Upper lobe of left lung (tissue), 6 donors: ENCODE data around the gene ADGRD1. TPM values are rescaled to one million over a fixed set of nuclear protein-coding genes. Genes with fewer than 3 reads are reported as not detected.

Experiments used
- ATAC-seq, 2 donors: fragments of 200-7000 bp; cut with Tn5 transposase; one replicate each; pipeline ENCODE4 v1.9.1; 2022; ENCODE audit warnings: mild to moderate bottlenecking in 2 of 2, moderate library complexity in 2 of 2; ENCODE audit not compliant: low FRiP score in 2 of 2
- DNase-seq, 2 donors: peaks; one replicate each; pipeline ENCODE4 v3.0.0-alpha.2; 2019 to 2020
- H3K27ac ChIP-seq, 4 donors: fragments of 200-600 bp; sonication (generic); one replicate each; pipeline ENCODE4 v1.5.1; 2016 to 2019
- H3K27me3 ChIP-seq, 4 donors: fragments of 200-600 bp; sonication (generic); one replicate each; pipeline ENCODE4 v1.5.1; 2017 to 2019
- H3K36me3 ChIP-seq, 4 donors: fragments of 200-600 bp; sonication (generic); one replicate each; pipeline ENCODE4 v1.5.1; 2016 to 2019
- H3K4me1 ChIP-seq, 4 donors: fragments of 200-600 bp; sonication (generic); one replicate each; pipeline ENCODE4 v1.5.1; 2018 to 2019
- H3K4me3 ChIP-seq, 4 donors: fragments of 200-600 bp; sonication (generic); one replicate each; pipeline ENCODE4 v1.5.1; 2017 to 2019; ENCODE audit warnings: mild to moderate bottlenecking in 2 of 4, moderate library complexity in 1 of 4
- H3K9me3 ChIP-seq, 4 donors: fragments of 200-600 bp; sonication (generic); one replicate each; pipeline ENCODE4 v1.5.1; 2018 to 2019
- EP300 ChIP-seq, 4 donors: sonication (generic); formaldehyde crosslinking; IDR thresholded peaks; one replicate each; pipeline ENCODE4 v1.5.1; 2017; ENCODE audit warnings: antibody characterized with exemption in 4 of 4, control low read depth in 2 of 4
- POLR2A ChIP-seq, 4 donors: fragments of 450-650 bp; IDR thresholded peaks; one replicate each; pipeline ENCODE4 v1.5.1; 2016 to 2017; ENCODE audit warnings: antibody characterized with exemption in 4 of 4, mild to moderate bottlenecking in 2 of 4
- POLR2AphosphoS5 ChIP-seq, 2 donors: sonication (generic); formaldehyde crosslinking; IDR thresholded peaks; one replicate each; pipeline ENCODE4 v1.5.1; 2017; ENCODE audit warnings: antibody characterized with exemption in 2 of 2
- WGBS, 2 donors: methylation state at CpG; one replicate each; pipeline ENCODE4 v1.1.5; 2017 to 2018; 5-methylcytosine and 5-hydroxymethylcytosine counted together
- total RNA-seq, 6 donors: library from RNA; depleted of rRNA in 4 of 6; stranded (reverse); fragments of >200 nt in 4 of 6; gene quantifications; one replicate each; pipeline versions ENCODE4 v1.1.0 to v1.2.1, GENCODE V29; 2016 to 2021
- TF ChIP-seq, protein P1 (sequence below), 6 experiments: fragments of 450-650 bp in 4 of 6; fragments of 200-600 bp in 2 of 6; sonication (generic) in 2 of 6; IDR thresholded peaks; one replicate each; pipeline ENCODE4 v1.5.1; 2016 to 2019; ENCODE audit warnings: antibody characterized with exemption in 6 of 6
- donor health status: DM: no; HTN: no; CAD: no; lungs with moderate emphysema.
- donor health status: DM: no; HTN: yes; CAD: no; lungs with severe emphysema.

The ADGRD1 gene
- total RNA-seq, 6 donors from 2014 or later = 84.2 to 124 (median 94.7) TPM

DNA sequence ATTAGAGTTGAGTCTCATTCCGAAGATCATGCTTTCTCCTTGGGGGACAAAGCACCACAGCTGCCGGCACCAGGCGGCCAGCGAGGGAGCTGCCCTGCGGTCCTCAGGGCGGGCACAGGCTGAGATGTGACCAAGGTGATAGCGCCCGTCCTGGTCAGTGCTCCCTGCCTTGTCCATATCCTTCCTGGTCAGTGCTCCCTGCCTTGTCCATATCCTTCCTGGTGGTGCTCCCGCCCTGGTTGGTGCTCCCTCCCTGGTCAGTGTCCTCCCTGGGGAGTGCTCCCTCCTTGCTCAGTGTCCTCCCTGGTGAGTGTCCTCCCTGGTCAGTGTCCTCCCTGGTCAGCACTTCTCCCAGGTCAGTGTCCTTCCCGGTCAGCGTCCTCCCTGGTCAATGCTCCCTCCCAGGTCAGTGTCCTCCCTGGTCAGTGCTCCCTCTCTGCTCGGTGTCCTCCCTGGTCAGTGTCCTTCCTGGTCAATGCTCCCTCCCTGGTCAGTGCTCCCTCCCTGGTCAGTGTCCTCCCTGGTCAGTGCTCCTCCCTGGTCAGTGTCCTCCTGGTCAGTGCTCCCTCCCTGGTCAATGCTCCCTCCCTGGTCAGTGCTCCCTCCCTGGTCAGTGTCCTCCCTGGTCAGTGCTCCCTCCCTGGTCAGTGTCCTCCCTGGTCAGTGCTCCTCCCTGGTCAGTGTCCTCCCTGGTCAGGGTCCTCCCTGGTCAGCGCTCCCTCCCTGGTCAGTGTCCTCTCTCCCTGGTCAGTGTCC is 92.2 kb downstream of the ADGRD1 start:
- 92 to 95% methylated on average over 12 to 13 of the region's 13 CpGs for WGBS, 2 donors
- H3K36me3 ChIP-seq = peaks cover 0 to 5% (median 1%) of the 10 kb centered on the region in 4 donors
- TF ChIP-seq EP300 (IDR thresholded peaks at IDR 0.05) (no peak), POLR2A (IDR thresholded peaks at IDR 0.05) (no peak), POLR2AphosphoS5 (IDR thresholded peaks at IDR 0.05) (no peak)
- TF ChIP-seq, protein P1, sequence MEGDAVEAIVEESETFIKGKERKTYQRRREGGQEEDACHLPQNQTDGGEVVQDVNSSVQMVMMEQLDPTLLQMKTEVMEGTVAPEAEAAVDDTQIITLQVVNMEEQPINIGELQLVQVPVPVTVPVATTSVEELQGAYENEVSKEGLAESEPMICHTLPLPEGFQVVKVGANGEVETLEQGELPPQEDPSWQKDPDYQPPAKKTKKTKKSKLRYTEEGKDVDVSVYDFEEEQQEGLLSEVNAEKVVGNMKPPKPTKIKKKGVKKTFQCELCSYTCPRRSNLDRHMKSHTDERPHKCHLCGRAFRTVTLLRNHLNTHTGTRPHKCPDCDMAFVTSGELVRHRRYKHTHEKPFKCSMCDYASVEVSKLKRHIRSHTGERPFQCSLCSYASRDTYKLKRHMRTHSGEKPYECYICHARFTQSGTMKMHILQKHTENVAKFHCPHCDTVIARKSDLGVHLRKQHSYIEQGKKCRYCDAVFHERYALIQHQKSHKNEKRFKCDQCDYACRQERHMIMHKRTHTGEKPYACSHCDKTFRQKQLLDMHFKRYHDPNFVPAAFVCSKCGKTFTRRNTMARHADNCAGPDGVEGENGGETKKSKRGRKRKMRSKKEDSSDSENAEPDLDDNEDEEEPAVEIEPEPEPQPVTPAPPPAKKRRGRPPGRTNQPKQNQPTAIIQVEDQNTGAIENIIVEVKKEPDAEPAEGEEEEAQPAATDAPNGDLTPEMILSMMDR (IDR thresholded peaks at IDR 0.05) = no peak
- no peak overlapping the region for H3K27ac ChIP-seq
- no peak overlapping the region for H3K4me3 ChIP-seq
- H3K9me3 ChIP-seq = no peaks in the 10 kb centered on the region
- no peak for ATAC-seq
- H3K4me1 ChIP-seq = peaks cover 3 to 5% (median 4%) of the 10 kb centered on the region in 4 donors
- peak in 1 of 2 donors; percentile 53 for DNase-seq
- no peaks in the 10 kb centered on the region for H3K27me3 ChIP-seq

DNA sequence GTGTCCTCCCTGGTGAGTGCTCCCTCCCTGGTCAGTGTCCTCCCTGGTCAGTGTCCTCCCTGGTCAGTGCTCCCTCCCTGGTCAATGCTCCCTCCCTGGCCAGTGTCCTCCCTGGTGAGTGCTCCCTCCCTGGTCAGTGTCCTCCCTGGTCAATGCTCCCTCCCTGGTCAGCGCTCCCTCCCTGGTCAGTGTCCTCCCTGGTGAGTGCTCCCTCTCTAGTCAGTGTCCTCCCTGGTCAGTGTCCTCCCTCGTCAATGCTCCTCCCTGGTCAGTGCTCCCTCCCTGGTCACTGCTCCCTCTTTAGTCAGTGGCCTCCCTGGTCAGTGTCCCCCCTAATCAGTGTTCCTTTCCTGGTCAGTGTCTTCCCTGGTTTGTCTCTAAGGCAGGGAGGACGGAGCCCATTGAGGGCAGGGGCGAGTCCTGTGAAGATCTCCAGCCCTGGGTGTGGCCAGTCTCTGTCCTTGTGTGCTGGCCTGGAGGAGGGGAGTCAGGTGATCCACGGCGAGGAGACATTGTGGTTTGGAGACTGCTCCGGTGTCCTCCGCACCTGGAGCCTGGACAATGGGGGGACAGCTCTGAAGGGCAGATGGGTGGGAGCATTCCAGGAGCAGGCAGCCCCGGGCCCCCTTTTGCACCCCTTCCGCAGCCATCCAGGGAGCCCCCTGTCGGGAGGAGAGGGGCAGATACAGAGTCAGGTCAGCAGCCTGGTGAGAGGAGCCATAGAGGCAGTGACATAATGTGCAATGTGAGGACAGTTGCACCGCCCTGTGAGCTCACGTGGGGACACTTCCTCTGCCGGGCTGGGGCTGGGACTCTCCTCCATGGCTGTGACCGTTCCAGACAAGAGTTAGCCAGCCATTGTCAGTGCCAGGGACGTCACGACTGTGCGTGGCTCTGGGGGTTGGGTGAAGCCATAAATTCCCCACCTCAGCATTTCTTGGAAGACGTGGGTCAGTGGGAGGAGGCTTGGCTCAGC is 93.4 kb downstream of the ADGRD1 start:
- Histone ChIP-seq H3K9me3 (no peaks in the 10 kb centered on the region), H3K4me1 (peaks cover 3 to 5% (median 4%) of the 10 kb centered on the region in 4 donors), H3K27me3 (no peaks in the 10 kb centered on the region), H3K36me3 (peaks cover 0 to 5% (median 1%) of the 10 kb centered on the region in 4 donors), H3K27ac (peak overlapping the region in 1 of 4 donors; percentile 60), H3K4me3 (no peak overlapping the region)
- WGBS, 2 donors = 72 to 87% methylated on average over 8 to 19 of the region's 19 CpGs
- TF ChIP-seq POLR2A (IDR thresholded peaks at IDR 0.05) = no peak
- TF ChIP-seq, protein P1 (IDR thresholded peaks at IDR 0.05) = no peak
- no peak for TF ChIP-seq POLR2AphosphoS5 (IDR thresholded peaks at IDR 0.05)
- TF ChIP-seq EP300 (IDR thresholded peaks at IDR 0.05) = no peak
- ATAC-seq = peak in 1 of 2 donors; percentile 63
- peak in 1 of 2 donors; percentile 39 for DNase-seq

DNA sequence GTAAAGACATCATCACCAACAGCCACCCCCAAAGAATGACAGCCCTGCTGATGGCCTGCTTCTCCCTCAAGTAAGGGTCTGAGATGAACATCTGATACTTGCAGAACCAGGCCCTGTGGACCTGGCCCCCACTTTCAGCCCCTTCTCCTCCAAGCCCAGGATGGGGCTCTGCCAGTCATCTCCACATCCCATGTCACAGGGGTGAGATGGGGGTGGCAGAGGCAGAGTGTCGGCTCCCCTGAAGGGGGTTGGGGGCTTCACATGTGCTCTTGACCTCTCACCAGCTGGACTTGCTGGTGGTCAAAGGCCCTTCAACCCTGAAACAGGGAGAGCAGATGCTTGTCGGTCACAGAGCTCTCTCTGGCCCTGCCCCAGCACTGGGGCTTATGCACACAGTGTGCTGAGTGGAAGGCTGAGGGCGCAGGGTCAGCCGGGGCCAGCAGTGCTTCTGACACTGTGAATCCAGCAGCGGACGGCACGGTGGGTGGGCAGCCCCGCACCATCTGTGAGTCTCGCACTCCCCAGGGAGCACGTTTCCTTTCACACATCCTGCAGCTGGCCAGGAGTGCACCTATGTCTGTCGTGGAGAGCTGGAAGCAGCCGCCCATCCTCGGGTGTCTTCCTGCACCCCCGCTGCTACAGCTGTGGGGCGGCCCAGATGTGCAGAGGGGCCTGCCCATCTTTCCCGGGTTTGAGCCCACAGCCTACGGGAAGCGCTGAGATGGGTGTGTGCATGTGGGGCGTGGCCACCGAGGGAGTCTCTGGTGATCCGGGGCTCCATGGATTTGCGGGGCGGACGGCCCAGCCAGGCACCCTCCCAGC is 94.3 kb downstream of the ADGRD1 start:
- Histone ChIP-seq H3K4me1 (peaks cover 3 to 5% (median 4%) of the 10 kb centered on the region in 4 donors), H3K36me3 (peaks cover 0 to 5% (median 0%) of the 10 kb centered on the region in 4 donors), H3K9me3 (no peaks in the 10 kb centered on the region), H3K27ac (peak overlapping the region in 1 of 4 donors; percentile 60), H3K27me3 (no peaks in the 10 kb centered on the region), H3K4me3 (no peak overlapping the region)
- 76 to 91% methylated on average over 4 to 16 of the region's 24 CpGs for WGBS, 2 donors
- TF ChIP-seq, protein P1 (IDR thresholded peaks at IDR 0.05) = no peak
- TF ChIP-seq POLR2AphosphoS5 (IDR thresholded peaks at IDR 0.05) = peak in 1 of 2 donors; percentile 6
- ATAC-seq = peak in 1 of 2 donors; percentile 57
- peak in 1 of 2 donors; percentile 82 for DNase-seq

DNA sequence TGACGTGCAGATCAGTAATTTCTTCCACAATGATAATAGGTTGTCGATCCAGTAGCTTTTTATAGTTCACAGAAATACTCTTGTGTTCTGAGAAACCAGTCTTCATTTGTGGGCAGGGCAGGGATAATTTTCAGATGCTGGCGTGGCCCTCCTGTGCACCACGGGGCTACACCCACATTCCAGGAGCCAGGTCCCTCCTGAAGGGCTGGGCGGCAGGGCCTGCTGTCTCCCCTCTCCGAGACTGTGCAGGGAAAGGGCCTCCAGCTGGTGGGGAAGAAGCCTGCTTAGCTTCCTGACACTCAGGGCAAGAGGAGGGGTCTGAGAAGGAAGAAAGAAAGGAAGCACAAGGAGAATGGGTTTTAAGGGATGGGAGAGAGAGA is 94.9 kb downstream of the ADGRD1 start:
- Histone ChIP-seq H3K36me3 (peaks cover 0 to 5% (median 0%) of the 10 kb centered on the region in 4 donors), H3K27ac (peak overlapping the region in 1 of 4 donors; percentile 60), H3K27me3 (no peaks in the 10 kb centered on the region), H3K9me3 (no peaks in the 10 kb centered on the region), H3K4me1 (peaks cover 3 to 5% (median 4%) of the 10 kb centered on the region in 4 donors), H3K4me3 (no peak overlapping the region)
- WGBS, 2 donors = 69 to 71% methylated on average over 6 of the region's 6 CpGs
- DNase-seq (no peak), ATAC-seq (no peak)
- TF ChIP-seq POLR2A (IDR thresholded peaks at IDR 0.05) (no peak), EP300 (IDR thresholded peaks at IDR 0.05) (no peak), POLR2AphosphoS5 (IDR thresholded peaks at IDR 0.05) (no peak)
- TF ChIP-seq, protein P1 (IDR thresholded peaks at IDR 0.05) = no peak
